Endodermal cell (in vitro differentiated cells): ENCODE measurements around the gene OR2A1. TPM values are rescaled to one million over a fixed set of nuclear protein-coding genes. Genes with fewer than 3 reads are reported as not detected.
"Not testable (repeated sequence)": the region's sequence is repeated elsewhere in the genome, so short reads cannot be mapped to it uniquely, and the experiment has no call there.

Experiments used
- DNase-seq: peaks from one replicate; pipeline ENCODE4 v3.0.0-alpha.2; 2017
- H3K27ac ChIP-seq: 2 replicates; pipeline ENCODE4 v1.5.1; 2013; ENCODE audit warnings: mild to moderate bottlenecking, low read depth, low read length, moderate library complexity
- H3K27me3 ChIP-seq: 2 replicates; pipeline ENCODE4 v1.6.1; 2013; ENCODE audit warnings: mild to moderate bottlenecking, low read length, moderate library complexity; ENCODE audit not compliant: insufficient read depth, control insufficient read depth, poor library complexity, severe bottlenecking
- H3K36me3 ChIP-seq: 2 replicates; pipeline ENCODE4 v1.7.0; 2013; ENCODE audit warnings: mild to moderate bottlenecking, low read length, moderate library complexity; ENCODE audit not compliant: control insufficient read depth, insufficient read depth
- H3K4me1 ChIP-seq: one replicate; pipeline ENCODE4 v1.7.0; 2013; ENCODE audit warnings: low read length; ENCODE audit not compliant: control insufficient read depth, insufficient read depth
- H3K4me3 ChIP-seq: 2 replicates; pipeline ENCODE4 v1.5.1; 2013; ENCODE audit warnings: mild to moderate bottlenecking, low read length, moderate library complexity
- H3K9ac ChIP-seq: 2 replicates; pipeline ENCODE4 v1.6.1; 2013; ENCODE audit warnings: mild to moderate bottlenecking, low read length, moderate library complexity; ENCODE audit not compliant: poor library complexity, severe bottlenecking; ENCODE audit errors: extremely low read depth
- H3K9me3 ChIP-seq: 2 replicates; pipeline ENCODE4 v1.6.1; 2013; ENCODE audit warnings: mild to moderate bottlenecking, low read length, moderate library complexity; ENCODE audit not compliant: control insufficient read depth
- H3K27ac Mint-ChIP-seq: 2 replicates; pipeline ENCODE4 v1.8.0; 2020; ENCODE audit warnings: mixed read lengths
- H3K27me3 Mint-ChIP-seq: 2 replicates; pipeline ENCODE4 v1.8.0; 2021; ENCODE audit warnings: mild to moderate bottlenecking, mixed read lengths; ENCODE audit not compliant: insufficient read depth
- H3K36me3 Mint-ChIP-seq: 2 replicates; pipeline ENCODE4 v1.8.0; 2020; ENCODE audit warnings: low read depth, mixed read lengths
- H3K4me1 Mint-ChIP-seq: 2 replicates; pipeline ENCODE4 v1.8.0; 2020; ENCODE audit warnings: mixed read lengths
- H3K4me3 Mint-ChIP-seq: 2 replicates; pipeline ENCODE4 v1.8.0; 2020; ENCODE audit warnings: mild to moderate bottlenecking, moderate library complexity, mixed read lengths
- H3K9me3 Mint-ChIP-seq: 2 replicates; pipeline ENCODE4 v1.8.0; 2020; ENCODE audit warnings: mild to moderate bottlenecking, mixed read lengths
- WGBS, 2 experiments: methylation state at CpG; one replicate each; pipeline versions ENCODE4 v1.1.5 to v1.1.7; 2013; ENCODE audit warnings: missing lambda C conversion rate in 2 of 2, mixed read lengths in 1 of 2; ENCODE audit not compliant: insufficient coverage in 1 of 2, insufficient read length in 1 of 2; 5-methylcytosine and 5-hydroxymethylcytosine counted together
- total RNA-seq, 2 donors: library from RNA; stranded (reverse); fragmentation: NEBNext Ultra II Directional in 1 of 2; extraction: Animal tissue kit (Norgen Biotek cat#: 25700) in 1 of 2; gene quantifications; 2 replicates in 1 of 2; 3 replicates in 1 of 2; pipeline ENCODE4 v1.2.1, GENCODE V29; 2021

Gene OR2A1
- total RNA-seq, 2 donors from 2014 or later: not detected

GRCh38 chr7:144303607-144304006 is 8.6 kb upstream of the OR2A1 start:
- not testable (repeated sequence) for H3K4me1 Mint-ChIP-seq, H3K27me3 ChIP-seq, H3K27me3 Mint-ChIP-seq, H3K9me3 ChIP-seq, H3K9me3 Mint-ChIP-seq, H3K4me1 ChIP-seq, H3K4me3 Mint-ChIP-seq, H3K36me3 Mint-ChIP-seq, H3K4me3 ChIP-seq, H3K9ac ChIP-seq, DNase-seq, H3K27ac Mint-ChIP-seq, H3K27ac ChIP-seq, H3K36me3 ChIP-seq
- no CpG with 5 or more reads among the region's 5 CpGs for WGBS, 2 experiments

- H3K36me3 Mint-ChIP-seq, H3K9me3 Mint-ChIP-seq, H3K9me3 ChIP-seq, H3K27ac ChIP-seq, H3K4me1 ChIP-seq, H3K36me3 ChIP-seq, H3K9ac ChIP-seq, H3K4me3 Mint-ChIP-seq, H3K27ac Mint-ChIP-seq, H3K27me3 Mint-ChIP-seq, DNase-seq, H3K4me3 ChIP-seq, H3K4me1 Mint-ChIP-seq, H3K27me3 ChIP-seq: not testable (repeated sequence)
- no CpG with 5 or more reads among the region's 2 CpGs for WGBS, 2 experiments
Measured at GRCh38 chr7:144305156-144305555, 7.1 kb upstream of the OR2A1 start.

- not testable (repeated sequence) for H3K4me3 ChIP-seq, H3K27me3 Mint-ChIP-seq, H3K4me1 ChIP-seq, H3K9me3 Mint-ChIP-seq, H3K9me3 ChIP-seq, H3K27me3 ChIP-seq, H3K27ac ChIP-seq, H3K9ac ChIP-seq, H3K36me3 ChIP-seq, DNase-seq, H3K4me1 Mint-ChIP-seq, H3K36me3 Mint-ChIP-seq, H3K4me3 Mint-ChIP-seq, H3K27ac Mint-ChIP-seq
- no CpG with 5 or more reads among the region's 2 CpGs for WGBS, 2 experiments
Measured at GRCh38 chr7:144309702-144310101, 2.5 kb upstream of the OR2A1 start.

- not testable (repeated sequence) for H3K4me1 ChIP-seq, H3K9ac ChIP-seq, H3K27ac Mint-ChIP-seq, H3K36me3 Mint-ChIP-seq, H3K27me3 Mint-ChIP-seq, H3K4me1 Mint-ChIP-seq, H3K36me3 ChIP-seq, H3K9me3 ChIP-seq, H3K27me3 ChIP-seq, H3K27ac ChIP-seq, H3K9me3 Mint-ChIP-seq, H3K4me3 ChIP-seq, DNase-seq, H3K4me3 Mint-ChIP-seq
- no CpG with 5 or more reads among the region's 2 CpGs for WGBS, 2 experiments
Measured at GRCh38 chr7:144311218-144311617, 1.0 kb upstream of the OR2A1 start.

- H3K4me1 Mint-ChIP-seq, DNase-seq, H3K4me1 ChIP-seq, H3K27me3 Mint-ChIP-seq, H3K27ac Mint-ChIP-seq, H3K4me3 ChIP-seq, H3K9ac ChIP-seq, H3K36me3 Mint-ChIP-seq, H3K36me3 ChIP-seq, H3K27ac ChIP-seq, H3K9me3 ChIP-seq, H3K9me3 Mint-ChIP-seq, H3K27me3 ChIP-seq, H3K4me3 Mint-ChIP-seq: not testable (repeated sequence)
- WGBS, 2 experiments: 87% methylated on average over 1 of the region's 1 CpG; no CpG with 5 or more reads in 1 of the 2 experiments
Measured at GRCh38 chr7:144317537-144317936, 5.3 kb downstream of the OR2A1 start.

GRCh38 chr7:144319547-144319946 is 7.3 kb downstream of the OR2A1 start:
- H3K36me3 ChIP-seq, H3K27ac ChIP-seq, H3K9me3 ChIP-seq, H3K36me3 Mint-ChIP-seq, H3K4me3 ChIP-seq, H3K27ac Mint-ChIP-seq, H3K4me1 ChIP-seq, H3K4me3 Mint-ChIP-seq, H3K9me3 Mint-ChIP-seq, H3K9ac ChIP-seq, H3K27me3 Mint-ChIP-seq, DNase-seq, H3K27me3 ChIP-seq, H3K4me1 Mint-ChIP-seq: not testable (repeated sequence)
- WGBS, 2 experiments: no CpG with 5 or more reads among the region's 2 CpGs

- not testable (repeated sequence) for H3K9ac ChIP-seq, H3K27me3 ChIP-seq, H3K4me1 Mint-ChIP-seq, H3K9me3 Mint-ChIP-seq, H3K27ac ChIP-seq, H3K4me3 ChIP-seq, H3K36me3 ChIP-seq, H3K36me3 Mint-ChIP-seq, H3K9me3 ChIP-seq, DNase-seq, H3K4me3 Mint-ChIP-seq, H3K27ac Mint-ChIP-seq, H3K27me3 Mint-ChIP-seq, H3K4me1 ChIP-seq
- WGBS, 2 experiments: 96% methylated on average over 1 of the region's 3 CpGs; no CpG with 5 or more reads in 1 of the 2 experiments
Measured at GRCh38 chr7:144321677-144322206, 9.5 kb downstream of the OR2A1 start.
